ENCODE measurements around the gene CARD8. TPM values are rescaled to one million over a fixed set of nuclear protein-coding genes. Genes with fewer than 3 reads are reported as not detected.
A peak's percentile ranks its signal among the peaks of the same experiment; 100 is the strongest.

The CARD8 gene
- total RNA-seq, 2 donors from 2014 or later = 166 to 201 TPM

DNA sequence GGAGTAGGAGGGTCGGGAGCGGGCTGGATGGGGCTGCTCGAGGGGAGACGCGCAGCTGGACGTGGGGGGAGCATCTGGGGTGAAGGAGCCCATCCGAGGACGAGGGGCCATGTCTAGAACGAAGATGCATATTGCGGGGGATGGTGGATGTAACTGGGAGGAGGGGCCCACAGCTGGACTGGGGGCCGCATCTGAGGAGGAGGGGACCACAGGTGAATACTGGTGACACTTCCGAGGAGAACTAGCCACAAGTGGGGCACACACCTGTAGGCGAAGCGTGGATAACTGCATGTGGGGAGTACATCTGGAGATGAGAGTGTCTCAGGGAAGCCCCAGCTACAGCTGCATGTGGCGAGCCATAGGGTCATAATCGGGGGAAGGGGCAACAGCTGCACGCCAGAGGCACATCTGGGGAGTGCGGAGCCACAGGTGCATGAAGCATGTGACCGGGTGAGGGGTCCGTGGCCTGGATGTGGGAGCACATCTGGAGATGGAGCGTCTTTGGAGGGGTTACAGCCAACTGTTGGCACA is 84.8 kb downstream of the CARD8 start:
- Mint-ChIP-seq H3K4me1 (ENCODE audit: low read depth) (peaks cover 53% of the 10 kb centered on the region), H3K9me3 (no peaks in the 10 kb centered on the region), H3K27ac (peak overlapping the region; percentile 73), H3K36me3 (ENCODE audit: insufficient read depth in 2 of 2) (peaks cover 5 to 15% of the 10 kb centered on the region in 2 donors), H3K27me3 (ENCODE audit: low read depth) (no peaks in the 10 kb centered on the region), H3K4me3 (peak overlapping the region; percentile 86 to 97)
- no peak for DNase-seq
- no peak for ATAC-seq (replicated peaks in 1 of 2)

DNA sequence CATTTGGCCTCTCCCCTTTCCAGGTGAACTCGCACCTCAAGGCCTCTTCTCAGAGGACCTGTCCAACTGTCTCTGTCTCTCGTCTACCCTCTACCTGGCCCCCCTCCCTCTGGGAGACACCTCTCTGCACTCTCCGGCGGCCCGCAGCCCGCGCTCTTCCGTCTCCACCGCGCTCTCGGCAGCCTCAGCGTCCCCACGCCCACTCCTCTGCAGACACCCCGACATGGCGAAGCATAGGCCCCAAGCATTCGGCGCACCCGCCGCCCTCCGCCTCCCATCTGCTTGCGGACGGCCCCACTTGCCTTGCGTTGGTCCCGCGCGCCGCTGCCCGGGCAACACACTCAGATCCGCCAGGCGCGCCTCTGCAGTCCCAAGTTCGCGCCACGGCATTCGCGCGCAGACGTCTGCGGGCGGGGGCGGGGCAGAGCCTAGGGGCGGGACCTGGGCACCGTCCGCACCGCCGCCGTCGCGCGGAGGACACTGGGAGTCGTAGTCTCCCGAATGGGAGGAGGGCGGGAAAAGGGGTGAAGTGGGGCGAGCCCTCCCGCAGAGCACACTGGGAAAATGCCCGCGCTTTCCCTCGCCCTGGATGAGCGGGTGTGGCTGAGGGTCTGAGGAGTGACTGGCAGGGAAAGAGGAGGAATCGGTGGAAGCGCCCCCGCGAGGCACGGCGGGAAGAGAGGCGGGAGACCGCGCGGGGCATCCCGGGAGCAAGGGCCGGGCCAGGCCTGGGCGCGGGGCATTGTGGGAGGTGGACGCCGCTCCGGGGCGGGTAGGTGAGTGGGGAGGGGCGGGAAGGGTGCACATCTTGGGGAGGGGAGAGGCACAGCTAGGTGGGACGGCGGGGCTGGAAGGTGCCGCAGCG is 85.5 kb downstream of the CARD8 start, which contains the start of the genes LIG1 and ZSWIM9:
TSS of gene LIG1 (minus strand) at position 406 of the 865 bp plus-strand sequence. CDS start 4,778 bp downstream, outside the sequence.
TSS of gene ZSWIM9 (plus strand) at position 742 of the 865 bp plus-strand sequence. CDS start 1,123 bp downstream, outside the sequence.
- Mint-ChIP-seq H3K4me1 (ENCODE audit: low read depth) (peaks cover 46% of the 10 kb centered on the region), H3K9me3 (no peaks in the 10 kb centered on the region), H3K27ac (peak within 1 kb of the TSS; percentile 94), H3K36me3 (ENCODE audit: insufficient read depth in 2 of 2) (peaks cover 5 to 15% of the 10 kb centered on the region in 2 donors), H3K4me3 (peak within 1 kb of the TSS; percentile 86 to 97), H3K27me3 (ENCODE audit: low read depth) (no peaks in the 10 kb centered on the region)
- ATAC-seq (replicated peaks in 1 of 2) (peak; percentile 92 to 93), DNase-seq (peak; percentile 92)

DNA sequence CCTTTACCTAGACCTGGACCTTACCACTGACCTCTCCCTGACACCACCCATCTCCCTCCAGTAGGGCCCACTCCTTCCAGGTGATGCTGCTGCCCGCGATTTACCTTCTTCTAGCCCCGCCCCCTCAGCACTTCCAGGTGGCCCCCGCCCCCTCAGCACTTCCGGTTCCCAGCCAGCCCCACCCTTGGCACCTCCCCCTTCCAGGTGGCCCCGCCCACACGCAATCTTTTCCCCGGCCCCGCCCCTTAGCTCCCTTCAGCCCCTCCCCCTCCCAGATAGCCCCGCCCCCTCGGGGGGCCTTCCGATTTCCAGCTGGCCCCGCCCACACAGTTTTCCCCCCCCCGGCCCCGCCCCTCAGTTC is 86.2 kb downstream of the CARD8 start:
- H3K4me1 Mint-ChIP-seq (ENCODE audit: low read depth) = peaks cover 40% of the 10 kb centered on the region
- ATAC-seq (replicated peaks in 1 of 2) (peak; percentile 20 to 25), DNase-seq (peak; percentile 87 to 92)
- H3K27me3 Mint-ChIP-seq (ENCODE audit: low read depth) = no peaks in the 10 kb centered on the region
- peaks cover 4 to 13% of the 10 kb centered on the region in 2 donors for H3K36me3 Mint-ChIP-seq (ENCODE audit: insufficient read depth in 2 of 2)
- no peaks in the 10 kb centered on the region for H3K9me3 Mint-ChIP-seq
- H3K4me3 Mint-ChIP-seq = peak overlapping the region; percentile 86 to 97
- H3K27ac Mint-ChIP-seq = peak overlapping the region; percentile 94

DNA sequence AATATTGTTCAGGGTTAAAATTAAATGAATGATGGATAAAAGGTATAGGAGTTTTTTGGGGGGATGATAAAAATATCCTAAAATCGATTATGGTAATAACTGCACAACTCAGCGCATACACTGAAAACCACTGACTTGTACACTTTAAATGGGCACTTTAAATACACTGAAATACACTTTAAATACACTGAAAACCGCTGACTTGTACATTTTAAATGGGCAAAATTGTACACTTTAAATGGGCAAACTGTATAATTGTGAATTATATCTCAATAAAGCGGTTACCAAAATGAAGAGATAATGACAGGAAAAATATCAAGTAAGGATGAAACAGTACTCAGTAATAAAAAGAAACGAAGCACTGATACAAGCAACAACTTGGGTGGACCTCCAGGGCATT is 87.0 kb downstream of the CARD8 start:
- peak overlapping the region in 1 of 2 donors; percentile 86 for H3K4me3 Mint-ChIP-seq

DNA sequence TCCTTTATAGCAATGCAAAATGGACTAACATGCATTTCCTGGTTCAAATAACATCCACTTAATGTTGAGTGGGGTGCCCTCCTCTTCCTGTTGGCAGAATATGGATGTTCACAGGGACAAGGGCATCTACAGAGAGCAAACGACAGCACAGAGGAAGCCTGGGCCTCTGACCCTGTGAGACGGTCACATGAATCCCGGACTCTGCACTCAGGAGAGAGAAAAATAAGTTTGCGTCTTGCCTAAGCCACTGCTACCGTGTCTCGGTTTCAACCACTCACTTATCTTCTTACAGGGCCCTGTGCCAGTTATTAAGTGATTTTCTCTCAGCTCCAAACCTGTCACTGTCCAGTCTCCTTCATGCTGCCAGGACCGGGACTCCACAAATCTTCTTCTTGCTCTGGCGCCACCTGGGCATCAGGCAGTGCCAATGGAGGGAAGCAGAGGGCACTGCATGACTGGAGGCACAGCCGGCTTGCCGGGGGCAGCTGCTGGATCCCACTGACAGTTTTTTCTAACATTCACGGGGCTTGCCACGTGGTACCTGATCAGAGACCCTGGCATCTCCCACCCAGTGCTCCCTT is 97.4 kb downstream of the CARD8 start:
- Mint-ChIP-seq H3K36me3 (ENCODE audit: insufficient read depth in 2 of 2) (peaks cover 8 to 37% of the 10 kb centered on the region in 2 donors), H3K4me3 (no peak overlapping the region), H3K27ac (no peak overlapping the region), H3K27me3 (ENCODE audit: low read depth) (no peaks in the 10 kb centered on the region), H3K4me1 (ENCODE audit: low read depth) (no peaks in the 10 kb centered on the region), H3K9me3 (no peaks in the 10 kb centered on the region)
- DNase-seq = no peak
- no peak for ATAC-seq (replicated peaks in 1 of 2)

More for the DNA sequence above, 87.0 kb downstream of the CARD8 start:
- no peak for ATAC-seq (replicated peaks in 1 of 2)
- Mint-ChIP-seq H3K36me3 (ENCODE audit: insufficient read depth in 2 of 2) (peaks cover 2 to 15% of the 10 kb centered on the region in 2 donors), H3K27ac (peak overlapping the region; percentile 81), H3K4me1 (ENCODE audit: low read depth) (peaks cover 39% of the 10 kb centered on the region), H3K9me3 (no peaks in the 10 kb centered on the region), H3K27me3 (ENCODE audit: low read depth) (no peaks in the 10 kb centered on the region)
- no peak for DNase-seq

Other genes with a start within 250 kb of the CARD8 start
- not detected for gene CABP5, start 211.8 kb downstream of the CARD8 start, total RNA-seq
- 10 to 100 TPM; 13.7 to 23.9 TPM for gene PLA2G4C, start 145.1 kb downstream of the CARD8 start, total RNA-seq
- 100 to 1,000 TPM; 156 to 212 TPM for gene LIG1, start 85.6 kb downstream of the CARD8 start, total RNA-seq
- 10 to 100 TPM; 10.6 to 13.1 TPM for gene ZSWIM9, start 85.2 kb downstream of the CARD8 start, total RNA-seq
- gene ZNF114, start 14.2 kb upstream of the CARD8 start, total RNA-seq = under 1 TPM in 1 of 2 donors, not detected in 1; 0.14 TPM
- 100 to 1,000 TPM; 150 to 174 TPM for gene EMP3, start 69.6 kb upstream of the CARD8 start, total RNA-seq
- 10 to 100 TPM; 20.9 to 26.2 TPM for gene TMEM143, start 108.0 kb upstream of the CARD8 start, total RNA-seq
- under 1 TPM; 0.25 to 0.34 TPM for gene SYNGR4, start 108.5 kb upstream of the CARD8 start, total RNA-seq
- 100 to 1,000 TPM; 101 to 103 TPM for gene KDELR1, start 135.6 kb upstream of the CARD8 start, total RNA-seq
- gene GRIN2D, start 137.8 kb upstream of the CARD8 start, total RNA-seq = under 1 TPM; 0.39 to 0.46 TPM
- gene GRWD1, start 190.1 kb upstream of the CARD8 start, total RNA-seq = 10 to 100 TPM; 27.0 to 38.2 TPM
- 1 to 10 TPM; 3.2 to 5.0 TPM for gene KCNJ14, start 199.7 kb upstream of the CARD8 start, total RNA-seq
- 10 to 100 TPM; 59.4 to 68.3 TPM for gene CYTH2, start 213.5 kb upstream of the CARD8 start, total RNA-seq